Activated CD8-positive, alpha-beta memory T cell treated with anti-CD3 and anti-CD28 coated beads, Interleukin-2, amount 50 U/mL, for 4 hours (primary cell): ENCODE data around the gene USP22.
"Not testable (repeated sequence)": the region's sequence is repeated elsewhere in the genome, so short reads cannot be mapped to it uniquely, and the experiment has no call there.

Experiments used
- DNase-seq: peaks from one replicate; pipeline ENCODE4 v3.0.0-alpha.2; 2020

The USP22 gene

DNA sequence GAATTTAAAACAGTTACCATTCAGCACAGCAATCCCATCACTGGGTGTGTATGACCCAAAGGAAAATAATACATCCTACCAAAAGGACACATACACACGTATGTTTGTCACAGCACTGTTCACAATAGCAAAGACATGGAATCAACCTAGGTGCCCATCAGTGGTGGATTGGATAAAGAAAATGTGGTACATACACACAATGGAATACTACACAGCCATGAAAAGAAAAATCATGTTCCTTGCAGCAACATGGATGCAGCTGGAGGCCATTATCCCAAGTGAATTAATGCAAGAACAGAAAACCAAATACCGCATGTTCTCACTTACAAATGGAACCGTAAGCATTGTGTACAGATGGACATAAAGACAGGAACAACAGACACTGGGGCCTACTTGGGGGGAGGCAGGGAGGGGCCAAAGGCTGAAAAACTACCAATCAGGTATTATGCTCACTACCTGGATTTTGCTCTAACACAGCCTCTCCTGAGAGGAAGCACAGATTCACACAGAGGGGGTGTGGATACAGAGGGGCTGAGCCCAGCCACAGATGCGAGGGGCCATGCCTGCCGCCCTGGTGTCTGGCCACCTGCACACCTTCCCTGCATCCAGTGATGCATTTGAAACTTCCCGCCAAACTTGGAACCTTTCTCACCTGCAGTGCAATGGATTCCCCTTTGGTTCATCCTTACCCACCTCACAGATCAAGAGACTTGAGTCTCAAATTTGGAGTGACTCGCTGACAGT is 55.9 kb downstream of the USP22 start:
- DNase-seq, result no peak

DNA sequence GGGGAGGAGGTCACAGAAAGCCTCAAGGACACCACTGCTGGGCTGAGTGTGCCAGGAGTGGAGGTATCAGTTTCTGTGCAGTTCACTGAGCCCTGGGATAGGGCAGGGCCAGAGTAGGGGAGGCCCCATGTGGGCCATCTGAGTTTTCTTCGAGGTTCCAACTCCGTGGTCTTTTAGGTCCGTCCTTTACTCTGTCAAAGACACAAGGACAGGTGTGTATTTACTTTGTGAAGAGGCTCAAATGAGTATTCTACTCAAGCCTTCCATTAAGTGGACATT is 59.5 kb downstream of the USP22 start:
- DNase-seq, result no peak

DNA sequence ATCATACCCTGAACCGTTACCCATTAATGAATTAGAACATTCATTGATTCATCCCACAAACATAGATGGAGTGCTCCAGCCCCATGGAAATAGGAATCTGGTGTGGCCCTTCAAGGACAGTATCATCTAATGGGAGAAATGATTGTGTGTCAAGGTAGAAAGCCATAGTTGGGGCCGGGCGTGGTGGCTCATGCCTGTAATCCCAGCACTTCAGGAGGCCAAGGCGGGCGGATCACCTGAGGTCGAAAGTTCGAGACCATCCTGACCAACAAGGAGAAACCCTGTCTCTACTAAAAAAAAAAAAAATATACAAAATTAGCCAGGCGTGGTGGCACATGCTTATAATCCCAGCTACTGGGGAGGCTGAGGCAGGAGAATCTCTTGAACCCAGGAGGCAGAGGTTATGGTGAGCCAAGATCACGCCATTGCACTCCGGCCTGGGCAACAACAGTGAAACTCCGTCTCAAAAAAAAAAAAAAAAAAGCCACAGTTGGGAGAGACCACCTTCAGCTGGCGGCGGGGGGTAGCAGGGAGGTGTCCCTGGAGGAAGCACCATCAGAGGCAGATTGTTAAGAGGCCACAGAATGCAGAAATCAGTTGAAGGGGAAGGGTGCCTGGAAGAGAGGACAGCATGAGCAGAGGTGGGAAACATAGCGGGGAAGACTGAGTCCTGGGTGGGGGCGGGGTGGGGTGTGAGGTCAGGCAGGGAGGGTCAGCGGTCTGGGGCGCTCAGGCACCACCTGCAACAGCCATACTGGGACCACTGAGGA is 60.0 kb downstream of the USP22 start:
- no peak for DNase-seq

DNA sequence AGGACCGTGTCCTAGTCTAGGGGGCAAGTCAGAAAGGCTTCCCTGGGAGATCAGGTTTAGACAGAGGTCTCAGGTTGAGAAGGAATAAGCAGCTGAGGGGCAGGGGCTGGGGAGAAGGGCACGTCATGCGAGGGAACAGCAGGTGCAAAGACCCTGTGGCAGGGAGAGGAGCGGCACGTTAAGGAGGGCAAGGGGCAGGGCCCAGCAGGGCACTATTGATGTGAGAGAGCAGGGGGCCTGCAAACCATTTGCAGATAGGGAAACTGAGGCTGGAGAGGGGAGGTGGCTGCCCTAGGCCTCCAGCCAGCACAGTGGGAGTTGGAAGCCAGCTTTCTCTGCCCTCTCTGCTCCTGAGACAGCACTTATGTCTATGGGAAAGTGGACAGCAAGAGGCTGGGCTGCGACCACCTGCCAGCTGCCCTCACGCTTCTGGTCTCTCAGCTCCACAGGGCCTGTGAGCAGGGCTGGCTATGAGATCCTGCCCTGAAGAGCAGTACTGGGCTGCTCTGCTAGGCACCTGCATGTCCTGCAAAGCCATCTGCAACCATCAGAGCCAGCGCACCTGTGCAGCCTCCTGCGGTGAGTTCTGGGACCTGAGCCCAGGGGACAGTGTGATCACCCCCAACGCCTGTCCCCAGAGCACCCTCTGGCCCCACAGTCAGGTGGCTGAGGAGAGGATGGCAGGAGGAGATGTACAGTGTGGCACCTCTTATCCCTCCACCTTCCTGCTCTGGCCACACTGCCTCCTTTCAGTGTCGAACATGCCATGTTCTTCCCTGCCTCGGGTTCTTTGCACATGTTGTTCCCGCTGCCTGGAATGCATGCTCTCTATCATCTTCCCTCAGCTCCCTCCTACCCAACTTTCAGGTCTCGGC is 61.5 kb downstream of the USP22 start:
- DNase-seq, result no peak

DNA sequence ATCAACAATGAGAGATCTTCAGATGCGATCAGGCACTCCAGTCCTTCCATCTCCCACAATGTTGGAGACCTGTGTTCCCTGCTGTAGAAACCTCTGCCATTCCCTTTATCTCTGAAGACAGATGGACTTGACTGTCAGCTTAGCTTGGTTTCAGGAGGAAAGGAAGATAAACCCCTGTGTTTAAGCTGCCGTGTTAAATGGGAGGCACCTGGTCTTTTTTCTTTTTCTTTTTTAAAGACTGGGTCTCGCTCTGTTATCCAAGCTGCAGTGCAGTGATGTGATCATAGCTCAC is 63.1 kb downstream of the USP22 start:
- DNase-seq, result no peak

DNA sequence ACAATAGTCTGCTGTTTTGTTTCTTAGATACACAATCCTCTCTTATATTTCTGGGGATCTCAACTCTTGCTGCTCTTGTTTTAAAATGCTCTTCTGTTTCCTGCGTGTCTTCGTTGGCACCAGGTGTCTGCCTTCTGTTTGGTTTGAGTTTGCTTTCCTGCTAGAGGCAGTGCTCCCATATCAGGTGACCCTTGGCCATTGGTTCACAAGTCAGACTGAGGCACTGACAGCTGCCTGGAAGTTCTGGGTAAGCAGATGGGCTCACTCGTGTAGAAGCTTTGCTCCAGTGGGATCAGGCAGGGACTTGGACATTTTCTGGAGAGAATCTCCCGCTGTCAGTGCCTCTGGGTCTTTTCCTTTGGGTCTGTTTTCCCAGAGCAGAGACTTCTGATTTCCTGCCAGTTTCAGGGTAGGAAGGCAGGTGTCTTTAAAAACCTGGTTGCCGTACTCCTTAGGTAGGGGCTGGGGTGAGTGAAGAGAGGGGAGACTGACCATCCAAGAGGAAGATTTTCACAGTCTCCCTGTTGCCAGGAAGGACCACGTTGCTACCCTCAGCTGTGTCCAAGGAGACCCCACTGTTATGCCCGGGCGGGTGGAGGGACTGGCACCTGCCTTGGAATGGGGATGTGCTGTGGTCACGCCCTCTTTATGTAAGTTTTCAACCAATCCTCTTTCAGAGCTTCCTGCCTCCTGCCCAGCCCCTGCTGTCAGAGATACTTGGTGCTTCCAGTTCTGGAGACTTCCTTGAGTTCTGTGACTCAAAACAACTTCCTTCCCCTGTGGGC is 63.6 kb downstream of the USP22 start:
- not testable (repeated sequence) for DNase-seq

DNA sequence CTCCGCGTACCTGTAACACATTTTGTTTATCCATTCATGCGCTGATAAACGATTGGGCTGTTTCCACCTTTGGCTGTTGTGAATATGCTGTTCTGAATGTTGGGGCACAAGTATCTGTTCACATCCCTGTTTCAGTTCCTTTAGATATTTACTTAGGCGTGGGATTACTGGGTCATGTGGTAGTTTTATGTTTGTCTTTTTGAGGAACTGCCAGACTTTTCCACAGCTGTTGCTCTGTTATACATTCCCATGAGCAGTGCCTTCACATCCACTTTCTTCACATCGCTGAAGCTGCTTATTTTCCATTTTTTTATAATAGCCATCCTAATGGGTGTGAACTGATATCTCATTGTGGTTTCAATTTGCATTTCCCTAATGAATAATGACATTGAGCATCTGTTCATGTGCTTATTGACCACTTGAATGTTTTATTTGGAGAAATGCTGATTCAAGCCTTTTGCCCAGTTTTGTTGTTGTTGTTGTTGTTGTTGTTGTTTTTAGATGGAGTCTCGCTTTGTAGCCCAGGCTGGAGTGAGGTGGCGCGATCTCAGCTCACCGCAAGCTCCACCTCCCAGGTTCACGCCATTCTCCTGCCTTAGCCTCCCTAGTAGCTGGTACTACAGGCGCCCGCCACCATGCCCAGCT is 65.1 kb downstream of the USP22 start:
- DNase-seq, result not testable (repeated sequence)

DNA sequence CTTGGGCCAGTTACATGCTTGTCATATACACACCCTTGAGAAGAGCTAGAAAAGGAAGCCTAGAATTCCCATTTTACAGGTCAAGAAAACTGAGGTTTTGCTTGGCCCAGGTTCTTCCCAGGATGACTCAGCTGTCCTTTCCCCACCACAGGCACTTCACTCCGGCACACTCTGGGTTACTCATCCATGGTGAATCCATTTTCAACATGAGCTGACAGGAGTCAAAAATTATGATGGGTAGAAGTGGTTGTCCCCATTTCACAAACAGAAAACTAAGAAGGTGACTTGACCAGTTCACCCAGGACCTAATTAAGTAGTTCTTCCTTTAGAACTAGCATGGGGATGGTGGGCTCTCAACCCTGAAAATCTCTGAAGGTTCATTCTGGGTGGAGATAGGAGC is 67.2 kb downstream of the USP22 start:
- DNase-seq, result no peak

DNA sequence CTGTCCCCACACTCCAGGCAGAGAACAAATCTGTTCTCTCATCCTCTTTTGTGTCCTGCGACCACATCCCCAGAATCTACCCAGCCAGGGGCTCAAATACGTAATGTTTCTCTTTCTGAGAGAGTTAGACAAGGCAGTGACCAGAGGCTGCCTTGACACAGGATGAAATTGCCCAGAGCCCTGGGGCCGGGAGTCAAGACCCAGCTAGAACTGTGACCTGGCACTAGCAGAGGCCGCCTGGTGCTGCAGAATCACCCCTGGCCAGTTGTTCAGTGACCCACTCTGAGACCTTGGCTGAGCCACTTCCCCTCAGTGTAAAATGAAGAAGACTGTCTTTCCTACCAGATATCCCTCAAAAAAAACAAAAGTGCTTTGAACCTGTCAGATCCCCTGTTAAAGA is 72.5 kb downstream of the USP22 start:
- no peak for DNase-seq

DNA sequence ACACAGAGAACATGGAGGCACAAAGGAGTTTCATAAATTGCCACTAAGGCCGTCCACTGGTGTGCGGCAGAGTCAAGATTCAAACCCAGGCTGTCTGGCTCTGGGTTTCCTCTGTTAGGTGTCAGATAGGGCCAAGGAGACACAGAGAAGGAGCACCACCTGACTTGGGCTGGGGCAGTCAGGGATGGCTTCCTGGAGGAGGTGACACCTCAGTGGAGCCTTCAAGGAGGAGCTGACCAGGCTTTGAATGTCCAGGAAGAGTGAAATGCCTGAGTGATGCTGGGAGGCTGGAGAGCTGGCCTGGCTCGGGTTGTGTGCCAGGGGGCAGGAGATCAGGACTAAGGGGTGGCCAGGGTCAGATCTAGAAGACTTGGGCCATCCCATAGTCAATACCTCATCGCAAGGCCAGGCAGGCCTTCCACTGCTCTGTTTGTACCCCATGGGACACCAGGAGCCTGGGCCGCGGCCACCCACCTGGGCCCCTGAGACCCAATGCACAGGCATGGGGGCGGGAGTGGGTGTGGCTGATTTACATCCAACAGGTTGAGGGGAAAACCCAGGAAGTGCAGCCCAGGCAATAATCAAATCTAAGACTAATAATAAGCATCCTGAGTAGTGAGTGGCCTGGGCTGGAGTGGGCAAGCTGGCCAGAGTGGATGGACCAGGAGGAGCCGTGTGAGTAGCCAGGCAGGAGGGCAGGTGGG is 73.7 kb downstream of the USP22 start:
- DNase-seq, result no peak

DNA sequence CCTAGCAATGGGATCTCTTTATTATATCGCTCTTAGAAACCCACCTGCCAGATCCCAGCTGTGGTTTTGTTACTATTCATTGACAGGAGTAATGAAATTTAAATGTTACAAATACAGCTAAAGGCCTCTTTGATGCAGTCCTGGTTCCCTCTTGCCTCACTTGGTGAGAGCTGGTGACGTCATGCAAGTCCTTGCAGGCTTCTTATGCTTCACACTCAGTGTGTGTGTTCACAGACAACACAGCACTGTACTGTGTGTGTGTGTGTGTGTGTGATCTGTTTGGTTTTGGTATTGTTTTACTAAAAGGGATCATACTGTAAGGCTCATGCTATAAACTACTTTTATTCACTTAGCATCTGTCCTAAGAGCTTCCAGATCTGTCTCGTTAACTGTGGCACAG is 75.0 kb downstream of the USP22 start:
- no peak for DNase-seq

DNA sequence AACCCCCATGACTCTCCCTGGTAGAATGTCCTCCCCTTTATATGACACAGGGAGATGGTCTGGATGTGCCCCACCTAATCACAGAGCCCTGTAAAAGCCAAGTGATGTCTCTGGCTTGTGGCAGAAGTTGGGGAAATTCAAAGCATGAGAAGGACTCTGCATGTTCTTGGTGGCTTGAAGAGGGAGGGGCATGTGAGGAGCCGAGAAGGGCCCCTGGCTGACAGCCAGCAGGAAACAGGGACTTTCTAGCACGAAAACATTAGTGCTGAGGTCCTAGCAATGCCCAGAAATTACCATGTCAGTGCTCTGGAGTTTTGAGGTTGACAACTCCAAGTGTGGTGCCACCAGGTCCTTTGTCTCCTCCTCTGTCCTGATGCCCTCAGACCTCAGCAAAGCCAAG is 75.9 kb downstream of the USP22 start:
- no peak for DNase-seq

DNA sequence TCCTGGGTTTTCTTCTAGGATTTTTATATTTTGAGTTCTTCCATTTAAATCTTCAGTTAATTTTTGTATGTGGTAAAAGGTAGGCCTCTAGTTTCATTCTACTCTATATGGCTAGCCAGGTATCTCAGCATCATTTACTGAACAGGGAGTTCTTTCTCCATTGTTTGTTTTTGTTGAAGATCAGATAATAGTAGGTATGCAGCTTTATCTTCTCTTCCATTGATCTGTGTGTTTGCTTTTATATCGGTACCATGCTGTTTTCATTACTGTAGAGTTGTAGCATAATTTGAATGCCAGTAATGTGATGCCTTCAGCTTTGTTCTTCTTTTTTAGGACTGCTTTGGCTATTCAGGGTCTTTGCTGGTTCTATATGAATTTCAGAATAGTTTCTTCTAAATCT is 77.3 kb downstream of the USP22 start:
- no peak for DNase-seq

DNA sequence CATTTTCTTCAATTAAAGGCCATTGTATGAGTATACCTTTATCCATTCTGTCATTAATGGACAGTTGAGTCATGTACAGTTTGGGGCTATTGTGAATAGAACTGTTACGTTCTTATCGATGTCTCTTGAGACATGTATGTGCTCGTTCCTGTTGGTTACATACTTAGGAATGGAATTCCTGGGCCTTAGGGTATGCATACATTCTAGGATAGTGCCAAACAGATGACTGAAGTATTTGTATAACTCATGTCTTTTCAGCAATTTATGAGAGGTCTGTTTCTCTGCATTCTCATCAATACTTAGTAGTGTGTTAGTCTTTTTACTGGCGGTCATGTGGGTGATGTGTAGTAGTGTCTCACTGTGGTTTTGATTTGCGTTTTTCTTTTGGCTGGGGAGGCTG is 81.2 kb downstream of the USP22 start:
- DNase-seq, result no peak

DNA sequence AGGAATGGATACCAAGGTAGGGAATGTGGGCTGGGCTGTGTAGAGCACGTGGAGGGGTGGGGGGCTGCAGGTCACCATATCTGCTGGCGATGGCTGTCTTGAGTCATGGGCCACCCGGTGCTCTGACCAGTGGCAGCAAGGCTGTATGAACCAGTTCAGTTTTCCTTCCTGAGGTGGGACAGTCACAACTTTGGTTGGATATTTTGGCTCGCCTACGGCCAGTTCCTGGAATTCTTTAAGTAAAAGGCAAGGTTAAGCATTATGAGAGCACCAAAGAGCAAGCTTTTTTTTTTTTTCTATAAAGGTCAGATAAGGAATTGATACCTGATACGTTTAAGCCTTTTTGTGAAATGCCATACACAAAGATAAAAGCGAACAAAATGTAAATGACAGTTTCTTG is 81.9 kb downstream of the USP22 start:
- DNase-seq, result no peak

DNA sequence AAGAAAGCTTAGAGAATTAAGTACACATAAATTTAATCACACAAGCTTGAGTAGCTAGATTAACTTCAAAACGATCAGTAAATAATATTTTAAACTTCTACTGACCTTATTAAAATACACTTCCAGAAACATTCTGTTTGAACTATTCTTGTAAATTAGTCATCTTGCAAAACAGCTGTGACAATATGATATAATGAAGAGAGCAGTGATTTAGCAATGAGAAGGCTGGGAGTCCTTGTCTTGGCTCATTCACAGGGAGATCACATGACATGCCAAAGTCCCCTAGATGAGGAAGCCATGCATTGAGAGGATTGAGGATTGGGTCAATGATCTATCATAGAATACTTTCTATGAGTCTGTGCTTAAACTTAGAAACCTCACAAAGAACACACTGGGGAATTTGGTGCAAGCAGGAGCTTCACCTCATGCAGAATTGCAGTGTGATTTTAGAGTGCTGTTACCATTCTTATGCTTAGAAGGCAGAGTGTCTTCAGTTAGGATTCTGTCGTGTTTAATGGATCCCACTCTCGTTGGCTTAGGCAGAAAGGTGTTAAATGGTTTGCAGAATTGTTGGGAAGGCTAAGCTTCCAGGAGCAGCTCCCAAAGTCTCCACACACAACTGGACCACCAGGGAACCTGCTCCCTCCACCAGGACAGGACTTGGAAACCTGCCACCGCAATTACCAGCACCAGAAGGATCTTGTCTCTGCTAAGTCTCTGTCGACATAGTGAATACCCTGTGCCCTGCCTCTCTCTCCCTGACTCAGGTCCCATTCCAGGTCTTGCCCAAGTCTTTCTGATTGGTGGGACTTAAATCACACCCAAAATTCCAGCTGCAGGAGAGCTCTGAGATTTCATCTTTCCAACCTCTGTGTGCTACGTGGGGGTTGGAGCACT is 87.1 kb downstream of the USP22 start:
- no peak for DNase-seq

DNA sequence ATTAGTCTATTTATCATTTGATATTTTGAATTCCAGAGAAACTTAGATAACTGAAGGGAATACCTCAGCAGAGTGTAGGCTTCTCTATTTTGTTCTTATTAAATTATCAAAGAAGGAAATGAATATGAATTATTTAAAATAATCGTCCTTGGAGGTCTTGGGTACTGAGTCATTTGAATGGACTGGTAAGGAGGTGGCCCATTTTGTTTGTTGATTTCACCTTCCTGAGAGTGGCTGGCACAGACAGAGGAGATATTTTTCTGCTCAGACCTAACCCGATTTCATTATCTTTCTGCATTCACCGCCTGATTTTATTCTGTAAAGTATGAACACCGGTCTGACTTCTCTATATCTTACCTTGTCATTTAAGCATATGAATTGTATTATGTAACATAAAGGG is 88.0 kb downstream of the USP22 start:
- DNase-seq, result no peak

DNA sequence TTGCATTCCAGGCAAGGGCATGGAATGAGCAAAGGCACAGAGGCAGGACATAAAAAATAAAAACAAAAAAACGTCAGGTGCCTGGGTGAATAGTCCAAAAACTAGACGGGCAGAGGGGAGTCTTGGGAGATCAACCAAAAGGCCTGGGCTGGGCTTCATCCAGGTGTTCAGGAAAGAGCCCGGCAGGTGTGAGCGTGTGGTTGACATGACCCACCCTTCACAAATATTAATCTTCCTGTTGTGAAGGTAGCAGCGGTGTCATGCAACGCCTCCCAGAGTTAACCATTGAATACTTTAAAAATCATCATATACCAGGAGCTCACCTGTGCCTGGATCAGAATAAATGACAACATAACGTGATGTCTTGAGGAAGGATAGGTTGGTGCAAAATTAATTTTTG is 90.6 kb downstream of the USP22 start:
- no peak for DNase-seq
